Right ventricle myocardium inferior (tissue), 1 donor: ENCODE data around the gene PKNOX2. TPM values are rescaled to one million over a fixed set of nuclear protein-coding genes. Genes with fewer than 3 reads are reported as not detected.

Experiments
- ATAC-seq: fragments of 200-7000 bp; cut with Tn5 transposase; one replicate; pipeline ENCODE4 v1.9.1; 2020; ENCODE audit warnings: mild to moderate bottlenecking, moderate library complexity
- DNase-seq: peaks from one replicate; pipeline ENCODE4 v3.0.0; 2021; ENCODE audit errors: missing footprints
- intact Hi-C: fragments of 100-400 bp; cut with DNase I; formaldehyde crosslinking; loops from one replicate; pipeline ENCODE4 v1.11.0; 2022
- total RNA-seq: library from RNA; stranded (reverse); fragmentation: NEBNext Ultra II Directional; extraction: Animal tissue kit (Norgen Biotek cat#: 25700); gene quantifications from one replicate; pipeline ENCODE4 v1.2.1, GENCODE V29; 2021
- donor health status: DM: no; HTN: yes; CAD: no; lungs with severe emphysema.

PKNOX2 gene
- total RNA-seq, 1 donor from 2014 or later: 9.1 TPM

GRCh38 chr11:125148743-125149142, 15.8 kb upstream of the PKNOX2 start:
- intact Hi-C loops: no loop called here
- DNase-seq (no peak), ATAC-seq (no peak)

- ATAC-seq: no peak
- DNase-seq: no peak
- intact Hi-C loops: no loop called here
Measured at GRCh38 chr11:125153837-125154236, 10.7 kb upstream of the PKNOX2 start.

- DNase-seq (no peak), ATAC-seq (no peak)
- intact Hi-C loops: no loop called here
Measured at GRCh38 chr11:125154378-125155099, 10.0 kb upstream of the PKNOX2 start.

- intact Hi-C loops: no loop called here
- DNase-seq (no peak), ATAC-seq (no peak)
Measured at GRCh38 chr11:125155100-125155444, 9.5 kb upstream of the PKNOX2 start.

- no peak for DNase-seq
- no peak for ATAC-seq
- intact Hi-C loops: no loop called here
Measured at GRCh38 chr11:125155767-125156166, 8.8 kb upstream of the PKNOX2 start.

GRCh38 chr11:125156346-125157117, 8.0 kb upstream of the PKNOX2 start:
- ATAC-seq (no peak), DNase-seq (no peak)
- intact Hi-C loops: no loop called here

GRCh38 chr11:125157118-125157733, 7.3 kb upstream of the PKNOX2 start:
- DNase-seq: no peak
- intact Hi-C loops: no loop called here
- ATAC-seq: no peak

- ATAC-seq (no peak), DNase-seq (no peak)
- intact Hi-C loops: no loop called here
Measured at GRCh38 chr11:125157953-125158680, 6.4 kb upstream of the PKNOX2 start.

- ATAC-seq (no peak), DNase-seq (no peak)
- intact Hi-C loops: no loop called here
Measured at GRCh38 chr11:125162743-125163142, 1.8 kb upstream of the PKNOX2 start.

- intact Hi-C loops: loop anchor here (1.0 to 2.0 kb wide), 3 partner anchors 61 to 265 kb away; no protein-coding TSS in a partner anchor
- DNase-seq (no peak), ATAC-seq (no peak)
Measured at GRCh38 chr11:125163431-125164063, 1.0 kb upstream of the PKNOX2 start.

- no peak for ATAC-seq
- DNase-seq: no peak
- intact Hi-C loops: loop anchor here (1.0 to 2.0 kb wide), 3 partner anchors 61 to 265 kb away; no protein-coding TSS in a partner anchor
Measured at GRCh38 chr11:125164091-125164421, 495 bp upstream of the PKNOX2 start.

GRCh38 chr11:125165111-125165842, 726 bp downstream of the PKNOX2 start:
- intact Hi-C loops: loop anchor here (2.0 to 5.0 kb wide), 3 partner anchors 60 to 264 kb away; no protein-coding TSS in a partner anchor
- peak; percentile 2 for ATAC-seq
- peak; percentile 79 for DNase-seq

GRCh38 chr11:125165843-125166763, 1.6 kb downstream of the PKNOX2 start:
- intact Hi-C loops: loop anchor here (2.0 to 5.0 kb wide), 3 partner anchors 59 to 263 kb away; no protein-coding TSS in a partner anchor
- no peak for DNase-seq

GRCh38 chr11:125166764-125167291, 2.3 kb downstream of the PKNOX2 start:
- intact Hi-C loops: loop anchor here (5.0 kb wide), 1 partner anchor 240 kb away; no protein-coding TSS in a partner anchor
- ATAC-seq (no peak), DNase-seq (no peak)

More at GRCh38 chr11:125165843-125166763, 1.6 kb downstream of the PKNOX2 start:
- ATAC-seq: peak; percentile 8

- no peak for ATAC-seq
- no peak for DNase-seq
- intact Hi-C loops: loop anchor here (5.0 kb wide), 1 partner anchor 240 kb away; no protein-coding TSS in a partner anchor
Measured at GRCh38 chr11:125167292-125167953, 2.9 kb downstream of the PKNOX2 start.
